PFSK-1 (cell line): ENCODE data around the gene TMEM40.

Experiments
- FOXP2 ChIP-seq: optimal IDR thresholded peaks from 2 replicates; pipeline ENCODE3; 2011; ENCODE audit warnings: borderline replicate concordance, control low read depth, inconsistent platforms; ENCODE audit not compliant: insufficient read depth; ENCODE audit errors: extremely low read length, extremely low read depth
- POLR2AphosphoS5 ChIP-seq: IDR thresholded peaks from 2 replicates; pipeline ENCODE4 v1.6.1; 2012; ENCODE audit warnings: low read depth, mild to moderate bottlenecking, control low read depth, low read length, moderate library complexity
- REST ChIP-seq, 2 experiments: IDR thresholded peaks; 2 replicates each; pipeline versions ENCODE4 v1.6.1 to v1.8.0; 2011 to 2012; ENCODE audit warnings: low read depth in 2 of 2, low read length in 2 of 2, control low read depth in 1 of 2, inconsistent platforms in 1 of 2, mild to moderate bottlenecking in 1 of 2, moderate library complexity in 1 of 2; ENCODE audit not compliant: insufficient read depth in 1 of 2
- SIN3A ChIP-seq: IDR thresholded peaks from 2 replicates; pipeline ENCODE4 v1.6.1; 2012; ENCODE audit warnings: mild to moderate bottlenecking, low read length, moderate library complexity, borderline replicate concordance; ENCODE audit not compliant: insufficient read depth
- TAF1 ChIP-seq: IDR thresholded peaks from 2 replicates; pipeline ENCODE4 v1.6.1; 2012; ENCODE audit warnings: low read length, control low read depth, borderline replicate concordance; ENCODE audit not compliant: insufficient read depth

Gene TMEM40

GRCh38 chr3:12708584-12709192 is 50.4 kb downstream of the TMEM40 start:
- TF ChIP-seq FOXP2 (no peak), SIN3A (no peak), REST (IDR thresholded peaks at IDR 0.05; ENCODE audit: insufficient read depth in 1 of 2, low read depth in 2 of 2, low read length in 2 of 2) (no peak), POLR2AphosphoS5 (no peak), TAF1 (no peak)

- no peak for TF ChIP-seq POLR2AphosphoS5
Measured at GRCh38 chr3:12707449-12707848, 51.6 kb downstream of the TMEM40 start.

- TF ChIP-seq TAF1 (no peak), POLR2AphosphoS5 (no peak), REST (IDR thresholded peaks at IDR 0.05; ENCODE audit: insufficient read depth in 1 of 2, low read depth in 2 of 2, low read length in 2 of 2) (no peak), SIN3A (no peak), FOXP2 (no peak)
Measured at GRCh38 chr3:12706504-12707253, 52.4 kb downstream of the TMEM40 start.

GRCh38 chr3:12705981-12706380 is 53.1 kb downstream of the TMEM40 start:
- no peak for TF ChIP-seq POLR2AphosphoS5
- no peak for TF ChIP-seq TAF1
- no peak for TF ChIP-seq FOXP2
- no peak for TF ChIP-seq REST (IDR thresholded peaks at IDR 0.05; ENCODE audit: insufficient read depth in 1 of 2, low read depth in 2 of 2, low read length in 2 of 2)
- no peak for TF ChIP-seq SIN3A

GRCh38 chr3:12705374-12705926 is 53.6 kb downstream of the TMEM40 start:
- TF ChIP-seq SIN3A, result no peak
- no peak for TF ChIP-seq REST (IDR thresholded peaks at IDR 0.05; ENCODE audit: insufficient read depth in 1 of 2, low read depth in 2 of 2, low read length in 2 of 2)
